Suppressor macrophage treated with lipopolysaccharide for 1 hour (primary cell): Measurements from ENCODE around the gene VPS25.

ENCODE experiments used
- DNase-seq, 3 donors: peaks; one replicate each; pipeline ENCODE4 v3.0.0-alpha.2; 2020 to 2022

Gene VPS25

DNA sequence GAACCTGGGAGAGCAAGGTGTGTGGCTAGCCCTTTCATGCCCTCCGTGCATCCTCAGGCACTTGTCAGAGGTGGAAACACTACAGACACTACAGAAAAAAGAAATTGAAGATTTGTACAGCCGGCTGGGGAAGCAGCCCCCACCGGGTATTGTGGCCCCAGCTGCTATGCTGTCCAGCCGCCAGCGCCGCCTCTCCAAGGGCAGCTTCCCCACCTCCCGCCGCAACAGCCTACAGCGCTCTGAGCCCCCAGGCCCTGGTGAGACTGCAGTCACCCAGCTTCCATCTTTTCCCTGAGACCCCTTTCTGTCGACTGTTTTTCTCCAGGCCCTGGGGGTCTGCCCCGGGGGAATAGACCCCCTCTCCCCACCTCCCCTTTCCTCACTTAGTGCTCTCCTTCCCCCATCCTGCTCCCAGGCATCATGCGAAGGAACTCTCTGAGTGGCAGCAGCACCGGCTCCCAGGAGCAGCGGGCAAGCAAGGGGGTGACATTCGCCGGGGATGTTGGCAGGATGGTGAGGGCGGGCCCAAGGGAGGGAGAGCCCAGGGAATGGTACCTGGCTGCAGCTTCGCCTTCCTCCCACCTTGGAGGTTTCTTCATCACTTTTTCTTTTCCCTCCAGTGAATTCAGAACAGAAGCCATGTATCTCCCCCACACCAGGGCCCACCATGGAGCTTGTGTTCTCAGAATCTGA lies 23.0 kb downstream of the VPS25 start:
- DNase-seq: no peak

DNA sequence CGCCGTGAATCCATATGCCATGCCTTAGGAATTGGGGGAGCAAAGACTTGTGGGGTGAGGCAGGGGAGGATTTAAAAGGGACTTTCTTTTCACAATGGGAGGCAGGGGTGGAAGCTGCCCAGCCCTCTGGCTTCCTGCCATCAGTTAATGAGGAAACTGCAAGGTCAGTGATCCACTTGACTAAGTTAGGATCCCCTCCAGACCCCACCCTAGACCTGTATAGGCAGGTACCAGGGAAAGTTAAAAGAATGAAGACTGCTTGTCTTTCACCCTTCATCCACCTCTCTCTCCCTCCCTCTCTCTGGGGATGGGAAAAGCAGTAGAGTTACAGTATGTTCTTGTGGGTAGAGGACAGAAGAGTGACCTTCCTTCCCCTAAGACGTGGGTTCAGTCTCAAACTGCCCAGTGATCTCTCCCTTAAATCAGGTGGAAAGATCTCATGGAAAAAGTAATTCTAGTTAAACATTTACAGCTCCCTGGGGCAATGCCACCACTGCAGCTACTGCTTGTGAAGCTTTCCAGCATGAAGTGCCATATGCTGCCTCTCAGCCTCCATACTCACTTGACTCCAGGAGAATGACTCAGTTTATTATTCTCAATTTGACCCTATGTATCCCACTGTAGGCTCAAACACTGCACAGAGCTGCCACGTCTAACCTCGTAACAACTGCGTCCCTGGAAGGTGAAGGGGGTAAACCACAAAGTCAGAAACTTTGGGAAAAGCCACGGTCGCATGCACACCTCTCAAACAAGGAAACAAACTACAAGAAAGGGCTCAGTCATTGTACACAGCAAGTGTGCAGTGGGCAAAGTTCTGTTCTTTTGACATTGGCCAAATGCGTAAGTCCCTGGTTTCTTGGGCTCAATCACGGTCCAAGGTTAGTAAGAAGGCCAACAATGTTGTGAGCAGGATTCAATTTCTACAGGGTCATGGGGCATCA lies 24.1 kb downstream of the VPS25 start:
- no peak for DNase-seq

DNA sequence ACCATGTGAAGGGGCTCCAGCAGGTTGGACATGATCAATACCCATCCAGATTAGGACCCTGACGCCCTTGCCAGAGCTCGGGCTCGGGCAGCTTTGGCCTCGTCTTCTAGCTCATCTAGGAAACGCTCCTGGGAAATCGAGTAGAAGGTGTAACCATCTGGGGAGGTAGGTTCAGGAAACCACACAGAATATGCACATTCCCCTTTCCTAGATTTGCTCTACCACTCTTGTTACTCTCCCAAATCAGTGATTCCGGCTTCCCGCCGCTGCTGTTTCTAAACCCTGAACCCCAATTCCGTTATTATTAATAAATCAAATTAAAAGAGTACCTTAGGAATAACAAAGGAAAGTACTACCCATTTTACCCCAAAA lies 24.7 kb downstream of the VPS25 start:
- no peak for DNase-seq

DNA sequence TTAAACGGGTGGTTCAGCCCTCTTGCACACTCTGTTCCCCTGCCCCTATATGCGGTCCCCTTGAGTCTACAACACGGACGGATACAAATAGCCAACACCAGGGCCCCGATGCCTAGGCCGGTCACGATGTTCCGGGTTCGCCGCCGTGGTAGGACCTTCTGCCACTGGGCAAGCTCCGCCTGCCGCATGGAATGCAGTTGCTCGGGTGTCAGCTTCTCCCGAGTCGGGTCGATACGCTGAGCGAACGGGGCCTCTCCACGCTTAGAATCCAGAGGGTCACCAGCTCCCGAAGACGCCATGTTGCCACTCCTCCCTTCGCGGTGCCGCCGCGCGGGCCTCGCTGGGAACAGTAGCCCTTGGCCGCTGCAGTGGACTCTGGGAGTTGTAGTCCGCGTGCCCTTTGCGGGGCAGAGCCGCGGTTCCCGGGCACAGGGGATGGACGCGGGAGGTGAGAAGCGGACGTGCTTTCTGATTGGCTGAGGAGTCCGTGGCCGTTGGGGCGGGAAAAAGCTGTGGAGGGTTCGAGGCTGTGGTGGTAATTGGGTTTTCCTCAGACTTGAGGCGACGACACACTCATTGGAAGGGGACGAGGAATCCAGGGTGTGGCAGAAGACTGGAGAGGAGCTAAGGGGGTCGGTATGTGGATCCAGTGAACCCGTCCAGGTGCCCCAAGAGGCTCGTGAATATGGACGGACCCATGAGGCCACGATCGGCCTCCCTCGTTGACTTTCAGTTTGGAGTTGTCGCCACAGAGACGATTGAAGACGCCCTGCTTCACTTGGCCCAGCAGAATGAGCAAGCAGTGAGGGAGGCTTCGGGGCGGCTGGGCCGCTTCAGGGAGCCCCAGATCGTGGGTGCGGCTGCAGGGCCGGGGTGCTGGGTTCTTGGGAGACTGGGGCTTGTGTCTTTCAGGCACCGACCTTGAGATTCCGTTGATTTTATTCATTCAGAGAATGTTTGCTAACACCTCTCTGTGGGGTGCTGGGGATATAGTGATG lies 25.4 kb downstream of the VPS25 start, which contains the start of the genes CNTD1 and COA3:
TSS of gene CNTD1 (plus strand) at position 479 of the 998 bp plus-strand sequence. CDS start at position 686, 207 bp downstream.
TSS of gene COA3 (minus strand) at position 322 of the 998 bp plus-strand sequence. CDS start at position 299, 23 bp downstream.
- peak; percentile 84 to 93 (median 88) for DNase-seq

DNA sequence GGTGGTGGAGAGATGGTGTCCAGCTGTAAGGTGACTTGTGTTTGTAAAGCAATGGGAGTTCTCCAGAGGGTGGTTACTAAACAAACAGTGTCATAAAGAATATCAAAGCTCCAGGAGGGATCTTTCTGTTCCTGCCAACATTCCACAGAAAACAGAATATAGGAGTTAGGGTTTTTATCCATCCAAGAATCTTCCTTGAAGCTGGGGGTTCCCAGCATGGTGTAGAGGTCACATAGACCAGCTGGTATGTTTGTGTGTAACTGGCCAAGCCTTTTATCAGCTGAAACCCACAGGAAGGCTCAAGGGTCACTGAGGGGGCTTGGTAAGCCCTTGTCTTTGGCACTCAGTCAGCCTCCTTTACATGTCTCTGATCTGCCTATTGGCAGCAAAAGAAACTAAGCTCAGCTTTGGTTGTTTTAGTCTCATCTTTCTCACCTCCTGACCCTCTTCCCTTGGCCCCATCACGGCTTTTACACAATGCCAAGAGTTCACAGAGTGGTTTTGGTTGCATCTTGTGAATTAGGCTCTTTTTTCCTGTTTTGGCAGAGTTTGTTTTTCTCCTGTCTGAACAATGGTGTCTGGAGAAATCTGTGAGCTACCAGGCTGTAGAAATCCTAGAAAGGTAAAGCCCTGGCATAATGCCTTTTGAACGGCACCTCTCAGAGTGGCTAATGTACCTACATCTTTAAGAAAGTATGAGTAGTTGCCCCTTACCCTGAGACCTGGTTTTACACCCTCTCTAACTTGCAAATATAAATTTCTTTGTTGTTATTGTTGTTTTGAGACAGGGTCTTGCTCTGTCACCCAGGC lies 30.0 kb downstream of the VPS25 start:
- no peak for DNase-seq

DNA sequence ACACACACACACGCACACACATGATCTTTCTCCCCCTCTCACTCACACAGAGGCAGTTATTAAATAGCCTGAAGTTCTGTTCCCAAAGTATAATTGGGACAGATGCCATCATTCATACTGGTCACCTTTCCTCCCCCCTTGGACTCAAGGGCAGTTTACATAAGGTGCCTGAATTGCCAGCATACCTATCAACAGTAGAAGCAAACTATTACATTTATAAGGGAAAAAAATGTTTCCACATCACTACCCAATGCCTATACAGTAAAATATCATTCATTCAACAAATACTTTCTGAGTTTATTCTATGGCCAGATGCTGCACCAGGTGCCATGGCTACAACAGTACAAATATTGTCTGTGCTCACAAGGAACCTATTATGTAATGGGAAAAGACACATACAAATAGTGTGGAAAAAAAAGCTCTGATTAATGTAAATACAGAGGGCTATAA lies 31.7 kb downstream of the VPS25 start:
- no peak for DNase-seq

DNA sequence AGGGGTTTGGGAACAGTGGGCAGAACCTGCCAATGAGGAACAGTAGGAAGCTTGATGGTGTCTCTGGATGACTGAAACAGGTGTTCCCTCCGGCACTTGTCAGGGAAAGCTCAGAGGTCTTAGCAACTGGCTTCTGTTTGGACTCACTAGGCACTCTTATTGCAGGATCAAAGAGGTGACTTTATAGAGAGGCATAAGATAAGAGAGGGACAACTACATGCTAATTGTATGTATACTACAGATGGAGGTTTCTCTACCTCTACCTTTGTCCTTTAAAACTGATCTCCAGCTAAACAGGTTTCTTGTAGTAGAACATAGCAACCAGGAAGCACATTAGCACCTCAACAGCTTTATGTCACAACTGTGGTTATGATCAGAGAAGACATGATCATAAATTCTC lies 33.0 kb downstream of the VPS25 start:
- DNase-seq: no peak

DNA sequence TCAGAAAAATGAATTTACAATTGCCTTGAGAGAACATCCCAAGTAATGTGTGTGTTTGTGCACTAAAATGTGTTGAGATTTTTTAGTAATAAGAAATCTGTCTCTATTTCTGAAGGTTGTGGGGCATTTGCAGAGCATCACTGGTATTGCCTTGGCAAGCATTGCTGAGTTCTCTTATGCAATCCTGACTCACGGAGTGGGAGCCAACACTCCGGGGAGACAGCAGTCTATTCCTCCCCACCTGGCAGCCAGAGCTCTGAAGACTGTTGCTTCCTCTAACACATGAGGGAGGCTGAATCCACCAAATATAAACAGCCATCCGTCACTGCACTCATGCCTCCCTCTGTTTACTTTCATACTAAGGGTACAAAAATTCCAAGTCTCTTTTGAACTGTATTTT lies 36.0 kb downstream of the VPS25 start:
- DNase-seq: no peak

DNA sequence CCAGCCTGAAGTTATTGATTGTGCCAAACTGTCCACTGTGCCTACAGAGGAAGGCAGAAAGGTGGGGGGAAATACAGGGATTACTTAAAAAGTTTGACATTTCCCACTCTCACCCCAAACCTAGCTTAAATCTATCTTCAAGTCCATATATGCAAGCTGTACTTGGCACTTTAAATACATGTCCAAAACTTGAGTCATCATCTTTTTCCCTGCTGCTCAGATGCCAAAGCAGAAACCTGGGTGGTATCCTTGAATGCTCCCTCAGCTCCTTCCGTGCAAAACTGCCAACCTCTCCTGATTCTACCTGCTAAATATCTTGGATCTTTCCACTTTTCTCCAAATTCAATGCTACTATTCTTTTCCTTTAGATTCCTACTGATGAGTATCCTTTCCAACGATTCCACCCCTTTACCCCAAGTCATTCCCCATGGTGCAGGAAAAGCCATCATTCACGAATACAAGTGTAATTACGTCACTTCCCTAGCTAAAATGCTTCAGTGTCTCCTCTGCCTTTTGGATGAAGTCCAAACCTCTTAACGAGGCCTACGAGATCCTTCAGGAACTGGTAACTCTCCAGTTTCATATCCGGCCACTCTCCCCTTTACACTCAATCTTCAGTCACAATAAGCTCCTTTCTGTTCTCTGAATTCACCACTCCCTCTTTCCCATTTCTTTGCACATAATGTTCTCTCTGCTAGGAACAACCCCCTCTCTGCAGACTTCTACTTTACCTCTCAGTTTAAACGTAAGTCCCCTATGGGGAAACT lies 41.6 kb downstream of the VPS25 start:
- DNase-seq: no peak

DNA sequence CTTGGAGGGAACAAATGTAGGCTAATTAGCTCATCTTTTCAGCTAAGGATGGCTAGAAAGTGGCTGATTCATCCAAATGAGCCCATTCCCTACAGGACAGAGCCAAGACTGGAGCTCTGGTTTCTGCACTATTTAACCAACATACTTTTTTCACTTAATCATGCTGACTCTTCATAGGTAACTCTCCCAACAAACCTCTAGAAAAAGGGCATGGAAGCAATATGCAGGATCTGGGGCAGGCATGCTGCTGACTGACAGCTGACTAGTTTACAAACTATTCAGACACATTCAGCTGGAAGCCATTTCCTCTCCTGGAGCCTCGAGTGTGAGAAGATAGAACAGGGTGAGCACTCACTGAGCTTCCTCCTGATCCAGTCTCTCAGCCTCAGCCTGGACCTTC lies 44.6 kb downstream of the VPS25 start:
- DNase-seq: no peak

DNA sequence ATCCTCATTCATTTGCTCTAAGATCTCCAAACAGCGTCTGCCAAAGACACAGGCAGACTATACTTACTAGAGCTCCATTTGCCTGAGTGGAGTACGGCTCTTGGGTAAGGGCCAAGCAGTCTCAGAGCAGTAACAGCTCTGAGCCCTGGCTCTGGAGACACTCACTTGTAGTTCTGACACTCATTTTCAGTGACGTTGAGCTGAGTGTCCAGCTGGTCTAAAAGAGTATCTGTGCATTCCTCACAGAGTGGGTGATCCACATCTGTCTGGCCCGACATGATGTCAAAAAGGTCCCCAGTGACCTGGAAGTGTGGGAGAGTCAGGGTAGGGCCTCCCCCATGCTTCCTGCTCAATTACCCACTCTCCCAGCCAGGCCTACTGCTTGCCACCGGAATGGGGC lies 45.1 kb downstream of the VPS25 start:
- DNase-seq: no peak

DNA sequence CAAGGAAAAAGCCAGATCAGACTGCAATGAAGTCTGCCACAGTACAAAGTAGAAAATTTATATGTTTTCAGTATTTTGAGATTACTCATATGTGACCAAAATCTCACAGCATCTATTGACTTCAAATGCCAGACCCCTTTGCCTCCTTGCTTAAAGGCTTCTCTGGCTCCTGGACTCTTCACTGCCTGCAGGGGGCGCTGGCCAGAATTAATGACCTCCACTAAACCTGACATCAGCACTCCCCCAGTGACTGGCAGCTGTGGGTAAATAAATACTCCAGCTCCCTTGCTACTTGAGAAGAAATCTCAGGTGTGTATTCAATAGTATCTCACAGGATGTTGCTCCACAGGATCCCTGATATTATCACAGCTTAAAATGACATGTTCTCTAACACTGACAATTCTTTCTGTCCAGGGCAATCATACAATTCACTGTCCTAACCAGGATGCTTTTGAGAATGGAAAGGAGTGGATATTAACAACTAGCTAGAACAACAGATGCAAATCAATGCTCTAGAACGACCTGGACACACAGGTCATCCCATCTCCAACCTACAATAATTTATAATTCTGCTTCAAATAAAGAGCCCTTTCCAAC lies 46.8 kb downstream of the VPS25 start:
- peak; percentile 79 to 90 (median 85) for DNase-seq

DNA sequence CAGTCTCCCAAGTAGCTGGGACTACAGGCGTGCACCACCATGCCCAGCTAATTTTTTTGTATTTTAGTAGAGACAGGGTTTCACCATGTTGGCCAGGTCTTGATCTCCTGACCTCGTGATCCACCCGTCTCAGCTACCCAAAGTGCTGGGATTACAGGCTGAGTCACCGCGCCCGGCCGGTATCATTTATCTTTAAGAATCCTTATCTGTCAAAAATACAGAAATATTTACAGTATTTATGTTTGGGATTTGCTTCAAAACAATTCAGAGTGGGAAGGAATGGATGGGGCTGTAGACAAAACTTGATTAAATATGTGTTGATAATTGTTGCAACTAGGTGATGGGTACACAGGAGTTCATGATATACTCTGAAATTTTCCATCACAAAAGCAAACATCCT lies 47.9 kb downstream of the VPS25 start:
- DNase-seq: no peak

DNA sequence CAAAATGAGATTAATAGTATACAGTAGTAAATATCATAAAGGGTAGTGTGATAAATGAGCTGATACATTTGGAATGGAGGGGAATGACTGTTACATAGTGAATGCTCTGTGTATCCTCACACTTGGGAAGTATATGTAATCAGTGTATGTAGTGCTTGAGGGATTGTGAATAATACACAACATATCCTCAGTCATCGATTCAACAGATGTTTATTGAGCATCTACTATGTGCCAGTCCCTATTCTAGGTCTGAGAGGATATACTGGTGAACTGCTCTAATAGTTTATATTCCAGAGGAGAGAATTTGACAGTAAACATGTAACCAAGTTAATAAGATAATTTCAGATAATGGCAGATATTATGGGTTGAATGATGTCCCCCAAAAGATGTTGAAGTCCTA lies 54.2 kb downstream of the VPS25 start:
- no peak for DNase-seq
